OCI-LY7 (cell line): ENCODE data around the gene CDKN1B.

Experiments used
- EZH2phosphoT487 ChIP-seq: fragments of 200-600 bp; sonication (generic); IDR thresholded peaks from 2 replicates; pipeline ENCODE4 v1.6.1; 2018; ENCODE audit warnings: low read depth, borderline replicate concordance, mild to moderate bottlenecking, mixed run types, antibody characterized with exemption, low read length, moderate library complexity, mixed read lengths
- TF ChIP-seq, protein P1 (sequence below): fragments of 200-600 bp; sonication (generic); conservative IDR thresholded peaks from 2 replicates; pipeline ENCODE4 v1.5.1; 2014; ENCODE audit warnings: mild to moderate bottlenecking, antibody characterized with exemption, low read length, moderate library complexity, mixed read lengths

GRCh38 chr12:12723681-12724420, 6.7 kb downstream of the CDKN1B start:
- TF ChIP-seq, protein P1, sequence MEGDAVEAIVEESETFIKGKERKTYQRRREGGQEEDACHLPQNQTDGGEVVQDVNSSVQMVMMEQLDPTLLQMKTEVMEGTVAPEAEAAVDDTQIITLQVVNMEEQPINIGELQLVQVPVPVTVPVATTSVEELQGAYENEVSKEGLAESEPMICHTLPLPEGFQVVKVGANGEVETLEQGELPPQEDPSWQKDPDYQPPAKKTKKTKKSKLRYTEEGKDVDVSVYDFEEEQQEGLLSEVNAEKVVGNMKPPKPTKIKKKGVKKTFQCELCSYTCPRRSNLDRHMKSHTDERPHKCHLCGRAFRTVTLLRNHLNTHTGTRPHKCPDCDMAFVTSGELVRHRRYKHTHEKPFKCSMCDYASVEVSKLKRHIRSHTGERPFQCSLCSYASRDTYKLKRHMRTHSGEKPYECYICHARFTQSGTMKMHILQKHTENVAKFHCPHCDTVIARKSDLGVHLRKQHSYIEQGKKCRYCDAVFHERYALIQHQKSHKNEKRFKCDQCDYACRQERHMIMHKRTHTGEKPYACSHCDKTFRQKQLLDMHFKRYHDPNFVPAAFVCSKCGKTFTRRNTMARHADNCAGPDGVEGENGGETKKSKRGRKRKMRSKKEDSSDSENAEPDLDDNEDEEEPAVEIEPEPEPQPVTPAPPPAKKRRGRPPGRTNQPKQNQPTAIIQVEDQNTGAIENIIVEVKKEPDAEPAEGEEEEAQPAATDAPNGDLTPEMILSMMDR: no peak
- TF ChIP-seq EZH2phosphoT487: no peak
